ENCODE results near the gene HEPACAM.

The HEPACAM gene

GRCh38 chr11:124942466-124943253 is 6.8 kb upstream of the HEPACAM start:
- DNase-seq: peak; percentile 61 to 93

GRCh38 chr11:124941703-124942102 is 5.9 kb upstream of the HEPACAM start:
- no peak for DNase-seq

- no peak for DNase-seq
These were observed 3.1 kb upstream of the HEPACAM start for GRCh38 chr11:124938970-124939369.

- DNase-seq: no peak
These were observed 2.4 kb upstream of the HEPACAM start for GRCh38 chr11:124938206-124938765.

DNA sequence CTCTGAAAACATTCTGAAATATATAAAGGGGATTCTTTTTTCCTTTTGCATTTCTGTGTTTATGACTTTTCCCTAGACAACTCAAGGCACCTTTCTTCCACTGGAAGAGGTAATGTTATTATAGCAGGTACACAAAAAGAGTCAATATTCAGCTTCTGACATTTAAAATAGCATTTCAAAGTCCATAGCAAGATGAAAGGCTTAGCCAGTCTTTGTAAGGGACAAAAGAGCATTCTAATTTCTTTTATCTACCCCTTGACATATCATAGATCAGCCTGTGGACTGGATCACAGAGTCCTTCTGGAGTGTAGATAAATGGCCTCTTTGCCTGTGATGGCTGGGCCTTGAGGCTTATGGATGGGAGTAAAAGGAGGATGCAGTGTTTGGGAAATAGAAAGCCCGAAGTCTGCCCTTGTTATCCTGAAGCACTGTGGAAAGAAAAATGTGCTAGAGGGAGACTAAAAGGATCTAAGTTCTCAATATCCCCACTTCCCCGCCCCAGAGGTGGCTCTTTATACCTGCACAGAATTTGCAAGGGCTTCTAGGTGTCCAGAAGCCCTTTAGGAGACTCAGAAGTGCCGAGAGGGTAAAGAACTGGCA is 1.6 kb upstream of the HEPACAM start:
- DNase-seq: no peak

DNA sequence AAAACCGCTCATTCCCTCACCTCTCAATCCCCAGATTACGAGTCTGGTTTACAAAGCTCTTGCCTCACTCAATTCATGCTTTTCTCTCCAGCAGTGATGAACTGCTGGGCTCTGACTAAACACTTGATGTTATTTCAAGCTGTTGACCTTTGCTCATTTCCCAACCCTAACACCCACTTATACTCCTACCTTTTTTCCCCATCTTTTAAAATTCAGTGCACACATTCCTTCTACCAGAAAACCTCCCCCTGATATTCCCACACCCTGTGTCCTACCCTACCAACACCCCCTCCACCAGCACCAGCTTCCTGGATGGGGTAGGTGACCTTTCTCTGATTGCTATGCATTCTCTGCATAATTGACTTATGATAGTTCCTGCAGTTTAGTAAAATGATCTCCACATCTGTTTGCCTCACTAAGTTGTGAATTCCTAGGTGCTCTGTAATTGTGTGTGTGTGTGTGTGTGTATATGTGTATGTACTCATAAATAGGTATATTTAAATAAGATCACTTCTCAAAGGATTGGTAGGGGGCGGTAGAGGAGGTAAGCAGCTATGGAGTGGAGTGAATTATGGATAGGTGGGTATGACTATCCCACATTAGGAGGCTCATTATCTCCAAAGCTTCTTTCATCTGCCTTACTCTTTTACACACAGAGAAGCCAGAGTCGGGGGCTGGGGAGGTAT is 842 bp downstream of the HEPACAM start:
- DNase-seq: peak in 1 of 2 donors; percentile 57

- no peak for DNase-seq
These were observed 5.0 kb downstream of the HEPACAM start for GRCh38 chr11:124930799-124931198.

- no peak for DNase-seq
These were observed 6.7 kb downstream of the HEPACAM start for GRCh38 chr11:124928942-124929665.

- DNase-seq: no peak
These were observed 12.6 kb downstream of the HEPACAM start for GRCh38 chr11:124923296-124923695.

DNA sequence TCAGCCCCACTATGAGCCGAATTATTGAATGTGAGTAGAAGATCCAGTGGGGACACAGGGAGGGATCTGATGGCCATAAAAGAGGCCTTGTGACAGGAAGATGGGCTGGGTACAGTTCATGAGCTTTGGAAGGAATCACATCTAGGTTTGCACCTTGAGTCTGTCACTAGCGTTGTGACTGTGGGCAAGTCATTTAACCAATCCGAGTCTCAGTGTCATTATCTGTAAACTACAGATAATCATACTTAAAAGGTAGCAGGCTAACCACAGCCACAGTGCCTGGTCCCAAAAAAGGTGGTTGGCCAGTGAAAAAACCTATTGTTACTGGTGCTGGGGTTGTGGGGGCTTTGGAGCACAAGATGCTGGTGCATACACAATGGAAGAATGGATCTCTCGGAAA is 13.0 kb downstream of the HEPACAM start:
- no peak for DNase-seq

DNA sequence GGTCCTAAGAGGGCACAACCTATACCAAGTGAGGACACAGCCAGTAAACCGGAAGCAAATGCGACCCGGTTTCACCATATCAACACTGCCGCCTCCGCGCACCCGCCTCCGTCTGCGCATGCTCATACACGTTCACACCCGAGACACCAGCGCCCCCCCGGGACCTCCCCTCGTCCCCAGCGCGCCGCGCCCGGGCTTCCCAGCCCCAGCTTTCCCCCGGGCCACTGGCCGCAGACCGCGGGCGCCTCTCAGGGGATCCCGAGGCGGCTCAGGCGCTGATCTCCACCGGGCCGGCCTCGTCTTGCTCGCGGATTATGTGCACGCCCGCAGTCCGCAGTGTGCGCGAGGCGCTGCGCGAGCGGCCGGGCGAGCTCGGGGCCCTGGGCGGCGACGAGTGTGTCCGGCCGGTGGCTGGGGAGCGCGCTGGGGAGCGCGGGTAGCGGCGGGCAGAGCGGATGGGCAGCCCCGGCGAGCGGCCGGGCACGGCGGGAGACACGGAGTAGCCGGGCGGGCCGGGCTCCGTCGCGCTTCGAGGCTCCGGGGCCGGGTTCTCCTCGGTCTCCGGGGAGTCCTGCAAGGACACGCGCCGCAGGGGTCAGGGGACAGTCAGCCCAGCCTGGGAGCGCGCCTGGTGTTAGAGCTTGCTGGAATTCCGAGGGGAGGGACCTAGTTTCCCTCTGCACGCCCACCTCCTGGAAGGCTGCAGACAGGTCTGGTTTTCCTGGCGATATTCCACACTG is 14.8 kb downstream of the HEPACAM start:
- DNase-seq: no peak

DNA sequence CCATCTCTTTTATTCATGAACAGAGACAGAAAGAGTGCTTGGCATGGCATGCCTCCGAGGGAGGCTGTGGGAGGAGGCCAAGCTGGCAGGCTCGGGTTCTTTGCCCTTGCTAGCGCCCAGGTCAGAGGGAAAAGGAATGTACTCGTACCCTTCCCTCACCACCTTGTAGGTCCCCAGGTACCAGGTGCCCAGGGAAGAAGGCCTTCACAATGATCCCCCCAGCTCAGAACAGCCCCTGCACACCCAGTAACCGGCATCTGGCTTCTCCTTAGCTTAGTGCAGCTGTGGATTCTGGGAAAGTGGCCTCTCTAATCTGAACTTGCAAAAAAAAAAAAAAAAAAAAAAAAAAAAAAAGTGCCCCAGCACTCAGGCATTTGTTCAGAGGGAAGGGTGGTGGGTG is 15.5 kb downstream of the HEPACAM start:
- DNase-seq: no peak

DNA sequence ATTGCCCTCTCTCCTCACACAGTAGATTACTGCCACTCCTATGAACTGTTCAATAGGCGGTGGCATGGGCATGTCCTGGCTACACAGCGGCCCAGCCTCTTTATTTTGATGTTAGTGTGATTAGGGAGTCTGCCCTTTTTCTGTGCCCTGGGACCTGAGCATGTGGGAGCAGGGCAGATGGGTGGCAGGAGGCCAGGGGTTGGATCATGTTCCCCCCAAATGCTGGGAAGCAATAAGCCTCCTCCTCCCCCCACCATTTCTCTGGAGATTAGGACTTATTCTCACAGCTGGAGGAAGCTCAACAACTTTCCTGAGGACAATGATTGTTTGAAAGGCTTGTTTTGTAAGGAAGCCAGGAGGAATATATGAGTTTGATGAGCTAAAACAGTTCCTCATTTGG is 15.9 kb downstream of the HEPACAM start:
- no peak for DNase-seq

- no peak for DNase-seq
These were observed 16.9 kb downstream of the HEPACAM start, which contains the start of gene HEPN1 for GRCh38 chr11:124918950-124919349. TSS of gene HEPN1 (plus strand) at chr11:124919250.

DNA sequence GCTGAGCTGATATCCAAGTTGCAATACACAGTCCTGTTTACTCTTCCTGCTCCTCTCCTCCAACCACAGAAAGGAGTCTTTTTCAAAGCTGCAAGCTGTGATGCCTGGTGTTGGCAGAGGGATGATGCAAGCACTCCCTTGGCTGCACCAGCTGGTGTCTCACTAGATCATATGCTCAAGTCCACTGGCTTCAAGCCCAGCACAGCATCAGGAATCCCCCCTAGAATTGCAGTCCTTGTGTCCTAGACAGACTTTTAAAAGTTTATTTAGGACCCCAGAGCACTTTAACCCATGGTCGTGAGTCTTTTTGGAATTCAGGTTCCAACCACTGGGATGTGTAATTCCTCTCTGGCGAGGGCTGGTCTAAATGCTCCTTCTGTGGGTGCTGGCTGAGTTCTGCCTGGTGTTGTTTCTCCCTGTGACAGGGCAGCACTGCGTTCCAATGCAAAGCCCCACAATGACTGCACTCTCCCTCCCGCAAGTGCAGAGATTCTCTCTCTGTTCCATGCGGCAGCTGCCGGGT is 18.7 kb downstream of the HEPACAM start:
- DNase-seq: peak; percentile 80 to 91

- DNase-seq: no peak
These were observed 19.5 kb downstream of the HEPACAM start for GRCh38 chr11:124916370-124916710.

DNA sequence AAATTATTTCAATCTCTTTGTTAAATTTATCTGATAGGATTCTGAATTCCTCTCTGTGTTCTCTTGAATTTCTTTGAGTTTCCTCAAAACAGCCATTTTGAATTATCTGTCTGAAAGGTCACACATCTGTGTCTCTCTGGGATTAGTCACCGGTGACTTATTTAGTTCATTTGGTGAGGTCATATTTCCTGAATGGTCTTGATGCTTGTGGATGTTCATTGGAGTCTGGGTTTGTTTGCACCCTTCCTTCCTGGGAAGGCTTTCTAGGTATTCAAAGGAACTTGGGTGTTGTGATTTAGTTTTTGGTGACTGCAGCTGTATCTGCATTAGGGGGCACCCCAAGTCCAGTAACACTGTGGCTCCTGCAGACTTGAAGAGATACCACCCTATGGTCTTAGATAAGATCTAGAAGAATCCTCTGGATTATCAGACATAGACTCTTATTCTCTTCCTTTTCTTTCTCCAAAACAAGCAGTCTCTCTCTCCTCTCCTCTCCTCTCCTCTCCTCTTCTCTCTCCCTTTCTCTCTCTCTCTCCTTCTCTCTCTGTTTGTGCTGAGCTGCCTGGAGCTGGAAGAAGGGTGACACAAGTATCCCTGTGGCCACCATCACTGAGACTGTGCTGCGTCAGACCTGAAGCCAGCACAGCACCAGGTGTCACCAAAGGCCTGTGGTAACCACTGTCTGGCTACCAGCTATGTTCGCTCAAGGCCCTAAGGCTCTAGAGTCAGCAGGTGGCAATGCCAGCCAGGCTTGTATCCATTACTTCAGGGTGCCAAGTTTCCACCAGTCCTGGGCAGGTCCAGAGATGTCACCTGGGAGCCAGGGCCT is 20.1 kb downstream of the HEPACAM start:
- DNase-seq: no peak

- DNase-seq: no peak
These were observed 33.2 kb downstream of the HEPACAM start for GRCh38 chr11:124902616-124903015.

DNA sequence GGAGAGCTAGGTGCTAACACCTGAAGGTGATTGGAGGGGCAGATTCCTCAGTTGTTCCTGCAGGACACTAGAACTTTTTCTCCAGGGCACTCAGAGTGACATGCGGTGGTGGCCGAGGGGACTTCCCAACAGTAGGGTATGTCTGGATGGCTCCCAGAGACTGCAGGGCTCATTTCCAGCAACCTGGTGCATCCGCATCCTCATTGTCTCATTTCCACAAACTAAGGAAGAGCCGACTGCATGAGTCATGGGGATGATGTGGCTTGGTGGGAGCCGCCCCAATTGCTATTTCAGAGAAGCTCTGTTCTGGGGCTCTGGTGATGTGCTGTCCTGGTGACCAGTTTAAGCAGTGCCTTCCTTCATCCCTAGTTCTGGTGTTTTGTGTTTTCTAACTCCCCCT is 35.4 kb downstream of the HEPACAM start:
- DNase-seq: no peak

DNA sequence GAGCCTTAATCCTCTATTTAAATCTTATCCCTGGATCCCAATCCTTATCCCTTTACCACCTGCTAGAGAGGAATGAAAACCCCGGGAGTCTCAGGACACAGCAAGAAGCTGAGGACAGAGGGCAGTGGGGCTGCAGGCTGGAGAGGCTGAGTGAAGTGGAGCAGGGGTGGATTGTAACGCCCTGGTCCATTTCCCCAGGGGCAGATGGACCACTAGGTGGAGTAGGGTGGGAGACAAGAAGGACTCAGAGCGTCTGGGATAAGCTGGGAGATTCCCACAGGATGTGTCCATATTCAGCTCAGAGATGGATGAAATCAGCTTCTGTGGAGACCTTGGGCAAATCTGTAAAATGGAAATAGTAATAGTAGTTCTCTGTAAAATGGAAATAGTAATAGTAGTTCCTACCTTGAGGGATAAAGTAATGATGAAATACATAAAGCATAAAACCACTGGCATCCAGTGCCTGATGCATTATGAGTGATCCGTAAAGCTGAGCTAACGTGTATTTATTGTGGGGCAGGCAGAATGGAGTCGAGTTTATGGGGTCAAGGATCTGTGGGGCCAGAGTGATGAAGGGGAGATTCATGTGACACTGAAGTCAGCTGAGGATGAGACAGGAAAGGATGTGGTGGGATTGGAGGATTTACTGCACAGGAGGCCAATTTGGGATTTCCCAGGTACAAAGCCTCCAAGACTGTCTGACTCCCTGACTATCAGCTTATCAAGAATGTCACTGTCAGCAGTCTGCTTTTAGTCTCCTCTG is 36.3 kb downstream of the HEPACAM start:
- no peak for DNase-seq

Data from hippocampal formation (tissue), 2 donors.